B cell (primary cell): ENCODE data around the gene UMODL1. TPM values are rescaled to one million over a fixed set of nuclear protein-coding genes. Genes with fewer than 3 reads are reported as not detected.
A peak's percentile ranks its signal among the peaks of the same experiment; 100 is the strongest.

Source experiments
- ATAC-seq: fragments of 200-7000 bp; cut with Tn5 transposase; one replicate; pipeline ENCODE4 v1.10.0; 2021; ENCODE audit warnings: low read depth, mild to moderate bottlenecking, moderate number of reproducible peaks, moderate library complexity
- CTCF ChIA-PET: fragments of 350-600 bp; sonication (Branson Sonifier 250); formaldehyde crosslinking; loops from one replicate; lab custom pipeline; 2021; ENCODE audit warnings: antibody characterized with exemption, inconsistent platforms; lab: Charles Lee
- POLR2A ChIA-PET: fragments of 350-600 bp; sonication (Branson Sonifier 250); formaldehyde crosslinking; loops from one replicate; lab custom pipeline; 2021; ENCODE audit warnings: antibody characterized with exemption; lab: Charles Lee
- DNase-seq: peaks from one replicate; pipeline ENCODE4 v3.0.0; 2013
- H2AFZ ChIP-seq: 2 replicates; pipeline ENCODE4 v1.6.1; 2012; ENCODE audit warnings: mild to moderate bottlenecking, low read depth, low read length; ENCODE audit not compliant: insufficient read depth, poor library complexity, severe bottlenecking
- H3K27ac ChIP-seq, 2 donors: 1 replicate in 1 of 2; 2 replicates in 1 of 2; pipeline ENCODE4 v1.5.1; 2012 to 2013; ENCODE audit warnings: low read length in 2 of 2, mild to moderate bottlenecking in 2 of 2, moderate library complexity in 1 of 2
- H3K27me3 ChIP-seq, 4 experiments: fragments of 200-600 bp in 1 of 4; sonication (generic) in 1 of 4; replicated peaks in 1 of 4; 1 replicate in 2 of 4; 2 replicates in 2 of 4; pipeline versions ENCODE4 v1.6.1 to v1.7.0; 2013 to 2016; ENCODE audit warnings: low read length in 3 of 4, mild to moderate bottlenecking in 2 of 4, mixed read lengths in 1 of 4, moderate library complexity in 1 of 4; ENCODE audit not compliant: insufficient read depth in 4 of 4, control insufficient read depth in 3 of 4; ENCODE audit errors: control extremely low read depth in 1 of 4
- H3K36me3 ChIP-seq, 2 experiments: replicated peaks in 1 of 2; 1 replicate in 1 of 2; 2 replicates in 1 of 2; pipeline versions ENCODE4 v1.6.1 to v1.7.1; 2013; ENCODE audit warnings: low read length in 1 of 2; ENCODE audit not compliant: insufficient read depth in 2 of 2, control insufficient read depth in 1 of 2; ENCODE audit errors: control extremely low read depth in 1 of 2, extremely low read depth in 1 of 2
- H3K4me1 ChIP-seq, 2 donors: fragments of 200-600 bp in 1 of 2; sonication (generic) in 1 of 2; 1 replicate in 1 of 2; 2 replicates in 1 of 2; pipeline versions ENCODE4 v1.5.1 to v1.6.1; 2013 to 2017; ENCODE audit warnings: low read length in 2 of 2; ENCODE audit not compliant: control insufficient read depth in 2 of 2, insufficient read depth in 2 of 2
- H3K4me2 ChIP-seq: replicated peaks from 2 replicates; pipeline ENCODE3; 2012; ENCODE audit warnings: mild to moderate bottlenecking, low read depth, low read length; ENCODE audit not compliant: poor library complexity, severe bottlenecking
- H3K4me3 ChIP-seq, 5 experiments: fragments of 200-600 bp in 1 of 5; sonication (generic) in 1 of 5; 1 replicate in 3 of 5; 2 replicates in 2 of 5; pipeline versions ENCODE4 v1.5.1 to v1.7.0; 2011 to 2016; ENCODE audit warnings: low read length in 4 of 5, mild to moderate bottlenecking in 4 of 5, low read depth in 2 of 5, control low read depth in 1 of 5, moderate library complexity in 1 of 5; ENCODE audit not compliant: insufficient read depth in 1 of 5; ENCODE audit errors: control extremely low read depth in 1 of 5, extremely low read depth in 1 of 5
- H3K79me2 ChIP-seq: fragments of 200-600 bp; sonication (generic); one replicate; pipeline ENCODE4 v1.6.0; 2016; ENCODE audit warnings: low read length; ENCODE audit not compliant: control insufficient read depth, insufficient read depth
- H3K9ac ChIP-seq: fragments of 200-600 bp; sonication (generic); 2 replicates; pipeline ENCODE4 v1.6.1; 2017; ENCODE audit warnings: mild to moderate bottlenecking, low read length, moderate library complexity
- H3K9me3 ChIP-seq, 3 donors: one replicate each; pipeline versions ENCODE4 v1.6.1 to v1.7.1; 2013; ENCODE audit warnings: low read length in 2 of 3; ENCODE audit not compliant: control insufficient read depth in 2 of 3, insufficient read depth in 1 of 3; ENCODE audit errors: control extremely low read depth in 1 of 3
- H4K20me1 ChIP-seq: 2 replicates; pipeline ENCODE4 v1.6.0; 2012; ENCODE audit warnings: mild to moderate bottlenecking, low read length; ENCODE audit not compliant: insufficient read depth, control insufficient read depth, poor library complexity, severe bottlenecking
- H3K27ac Mint-ChIP-seq: one replicate; pipeline ENCODE4 v1.8.0; 2021; ENCODE audit warnings: mixed read lengths
- H3K27me3 Mint-ChIP-seq: one replicate; pipeline ENCODE4 v1.8.0; 2021; ENCODE audit warnings: mixed read lengths
- H3K4me1 Mint-ChIP-seq: one replicate; pipeline ENCODE4 v1.8.0; 2021; ENCODE audit warnings: mixed read lengths
- H3K4me3 Mint-ChIP-seq: one replicate; pipeline ENCODE4 v1.8.0; 2021; ENCODE audit warnings: mixed read lengths
- H3K9me3 Mint-ChIP-seq: one replicate; pipeline ENCODE4 v1.8.0; 2022; ENCODE audit warnings: mixed read lengths; ENCODE audit not compliant: insufficient read depth
- CTCF ChIP-seq: fragments of 200-600 bp; IDR thresholded peaks from one replicate; pipeline ENCODE4 v1.8.0; 2022; ENCODE audit warnings: antibody characterized with exemption, mild to moderate bottlenecking
- EZH2 ChIP-seq: IDR thresholded peaks from 2 replicates; pipeline ENCODE4 v1.6.1; 2012; ENCODE audit warnings: borderline replicate concordance, low read depth, mild to moderate bottlenecking, moderate library complexity, low read length; ENCODE audit not compliant: insufficient read depth, poor library complexity, severe bottlenecking
- WGBS: methylation state at CpG from one replicate; pipeline ENCODE4 v1.1.5; 2013; ENCODE audit warnings: missing lambda C conversion rate; ENCODE audit not compliant: insufficient coverage; 5-methylcytosine and 5-hydroxymethylcytosine counted together
- intact Hi-C: fragments of 100-400 bp; cut with micrococcal nuclease; formaldehyde crosslinking; loops from one replicate; pipeline ENCODE4 v1.10.0; 2022
- polyA plus RNA-seq: library from polyadenylated mRNA; depleted of rRNA; stranded (reverse); fragments of >200 nt; gene quantifications from 2 replicates; pipeline ENCODE4 v1.2.3, GENCODE V29; 2012
- total RNA-seq, 2 donors: library from RNA; stranded (reverse); fragments of 120-200 nt in 1 of 2; gene quantifications; 1 replicate in 1 of 2; 2 replicates in 1 of 2; pipeline versions ENCODE4 v1.2.3 to v1.2.4, GENCODE V29; 2013 to 2022

Gene UMODL1
- total and polyA plus RNA-seq, 2 donors (not counting 1 experiment from before 2014, with no cell fraction given): 0.10 to 0.49 TPM

- Histone ChIP-seq H3K27ac (no peak overlapping the region), H3K9me3 (no peaks in the 10 kb centered on the region), H3K27me3 (no peaks in the 10 kb centered on the region), H3K9ac (no peak overlapping the region), H2AFZ (no peak overlapping the region), H3K36me3 (no peaks in the 10 kb centered on the region), H3K4me2 (no peak overlapping the region), H3K4me1 (peaks cover 14 to 24% of the 10 kb centered on the region in 2 donors), H3K79me2 (no peaks in the 10 kb centered on the region), H4K20me1 (no peaks in the 10 kb centered on the region), H3K4me3 (no peak overlapping the region)
- Mint-ChIP-seq H3K9me3 (no peaks in the 10 kb centered on the region), H3K27ac (peak overlapping the region; percentile 56), H3K4me1 (peaks cover 16% of the 10 kb centered on the region), H3K27me3 (no peaks in the 10 kb centered on the region), H3K4me3 (no peak overlapping the region)
- 90% methylated on average over 22 of the region's 22 CpGs for WGBS
- TF ChIP-seq CTCF: no peak
- no peak for TF ChIP-seq EZH2
- CTCF ChIA-PET: interaction anchor here (2.2 kb wide), 1 partner anchor 35 kb away, joined by 7 read pairs; no protein-coding TSS in a partner anchor
- ATAC-seq: no peak
- POLR2A ChIA-PET: no interaction called here
- intact Hi-C loops: no loop called here
- no peak for DNase-seq
These were observed 11.6 kb downstream of the UMODL1 start for GRCh38 chr21:42082501-42083360.

- TF ChIP-seq EZH2 (no peak), CTCF (no peak)
- H3K9me3 ChIP-seq: no peaks in the 10 kb centered on the region
- no peak overlapping the region for H3K9ac ChIP-seq
- no peak overlapping the region for H3K27ac ChIP-seq
- ATAC-seq (no peak), DNase-seq (no peak)
- ChIA-PET CTCF (interaction anchor here (2.2 kb wide), 1 partner anchor 34 kb away, joined by 7 read pairs; no protein-coding TSS in a partner anchor), POLR2A (no interaction called here)
- H2AFZ ChIP-seq: no peak overlapping the region
- H3K27me3 Mint-ChIP-seq: no peaks in the 10 kb centered on the region
- no peaks in the 10 kb centered on the region for H3K36me3 ChIP-seq
- intact Hi-C loops: no loop called here
- peaks cover 12 to 20% of the 10 kb centered on the region in 2 donors for H3K4me1 ChIP-seq
- peaks cover 12% of the 10 kb centered on the region for H3K4me1 Mint-ChIP-seq
- 71% methylated on average over 6 of the region's 6 CpGs for WGBS
- no peak overlapping the region for H3K4me2 ChIP-seq
- no peak overlapping the region for H3K4me3 ChIP-seq
- H3K27me3 ChIP-seq: no peaks in the 10 kb centered on the region
- H3K79me2 ChIP-seq: no peaks in the 10 kb centered on the region
- H4K20me1 ChIP-seq: no peaks in the 10 kb centered on the region
- no peaks in the 10 kb centered on the region for H3K9me3 Mint-ChIP-seq
- peak overlapping the region; percentile 56 for H3K27ac Mint-ChIP-seq
- H3K4me3 Mint-ChIP-seq: no peak overlapping the region
These were observed 12.2 kb downstream of the UMODL1 start for GRCh38 chr21:42083361-42083690.
